ENCODE measurements around the gene GGCX.

GGCX gene

DNA sequence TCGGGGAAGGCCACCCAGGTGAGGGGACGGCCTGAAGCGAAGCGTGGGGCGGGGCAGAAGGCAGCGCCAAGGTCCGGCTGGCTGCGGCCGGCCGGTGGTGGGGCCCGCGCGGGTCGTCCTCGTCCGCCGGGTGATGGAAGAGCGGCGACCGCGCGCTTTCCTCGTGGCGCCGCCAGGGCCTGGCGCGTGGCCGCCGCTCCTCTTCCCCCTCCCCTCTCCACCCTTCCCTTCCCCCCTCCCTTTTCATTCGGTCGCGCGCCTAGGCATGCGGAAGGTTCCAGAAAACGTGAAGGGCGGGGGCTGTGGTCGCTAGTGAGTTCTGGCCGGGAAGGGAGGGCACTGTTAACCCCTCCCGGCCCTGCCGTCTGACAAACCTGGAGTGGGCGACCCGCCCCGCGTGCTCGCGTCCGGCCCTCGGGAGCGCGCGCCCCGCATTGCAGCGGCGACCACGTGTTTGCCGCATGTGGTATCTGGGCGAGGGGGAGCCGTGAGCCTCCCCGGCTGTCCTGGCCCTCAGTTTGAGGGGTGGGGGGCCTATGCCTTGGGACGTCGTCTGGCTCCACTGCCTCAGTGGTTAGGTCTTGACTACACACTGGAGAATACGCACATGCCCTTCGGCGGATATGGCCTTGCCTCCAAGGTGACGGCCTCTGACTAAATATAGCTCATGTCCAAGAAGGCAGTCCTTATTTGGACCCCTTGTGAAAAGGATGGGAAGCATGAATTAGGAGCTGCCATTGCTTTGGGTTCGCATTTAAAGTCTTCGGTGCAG lies 21.7 kb downstream of the GGCX start:
- no peak for DNase-seq

DNA sequence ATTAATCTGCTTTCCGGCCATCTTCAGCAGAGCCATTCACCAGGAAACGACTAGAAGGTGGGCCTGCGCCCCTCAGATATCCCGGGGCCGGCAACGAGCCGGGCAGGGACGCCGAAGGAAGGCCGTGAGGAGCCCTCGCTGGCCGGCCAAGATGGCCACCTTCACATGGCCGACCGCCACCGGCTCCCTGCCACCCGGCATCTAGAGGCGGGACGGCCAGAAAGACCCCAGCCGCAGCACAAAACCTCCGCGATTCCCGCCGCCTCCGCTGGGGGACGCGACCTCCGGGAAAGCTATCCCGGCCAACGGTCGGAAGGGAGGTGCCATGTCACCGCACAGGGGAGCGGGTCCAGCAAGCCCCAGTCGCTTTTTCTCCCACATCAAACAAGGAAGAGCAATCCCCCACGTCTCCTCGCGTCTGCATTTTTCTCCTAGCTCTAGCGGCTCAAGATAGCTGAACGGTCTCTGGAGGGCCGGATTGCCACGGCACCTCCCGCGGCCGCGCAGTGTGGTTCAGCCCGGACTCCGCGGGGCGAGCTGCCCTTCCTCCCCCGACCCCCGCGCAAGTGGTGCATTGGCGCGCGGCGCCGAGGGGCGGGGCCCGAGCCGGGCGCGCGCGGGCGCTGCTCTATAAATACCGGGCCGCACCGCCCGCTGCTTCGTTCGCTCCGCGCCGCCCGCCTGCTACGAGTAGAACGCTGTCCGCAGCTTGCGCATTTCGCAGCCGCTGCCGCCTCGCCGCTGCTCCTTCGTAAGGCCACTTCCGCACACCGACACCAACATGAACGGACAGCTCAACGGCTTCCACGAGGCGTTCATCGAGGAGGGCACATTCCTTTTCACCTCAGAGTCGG lies 22.6 kb downstream of the GGCX start, which contains the start of gene MAT2A:
Gene MAT2A, plus strand, starts transcription at position 662 of the 854 bp plus-strand sequence. Its CDS starts 120 bp downstream, at position 782.
- DNase-seq: peak; percentile 79

DNA sequence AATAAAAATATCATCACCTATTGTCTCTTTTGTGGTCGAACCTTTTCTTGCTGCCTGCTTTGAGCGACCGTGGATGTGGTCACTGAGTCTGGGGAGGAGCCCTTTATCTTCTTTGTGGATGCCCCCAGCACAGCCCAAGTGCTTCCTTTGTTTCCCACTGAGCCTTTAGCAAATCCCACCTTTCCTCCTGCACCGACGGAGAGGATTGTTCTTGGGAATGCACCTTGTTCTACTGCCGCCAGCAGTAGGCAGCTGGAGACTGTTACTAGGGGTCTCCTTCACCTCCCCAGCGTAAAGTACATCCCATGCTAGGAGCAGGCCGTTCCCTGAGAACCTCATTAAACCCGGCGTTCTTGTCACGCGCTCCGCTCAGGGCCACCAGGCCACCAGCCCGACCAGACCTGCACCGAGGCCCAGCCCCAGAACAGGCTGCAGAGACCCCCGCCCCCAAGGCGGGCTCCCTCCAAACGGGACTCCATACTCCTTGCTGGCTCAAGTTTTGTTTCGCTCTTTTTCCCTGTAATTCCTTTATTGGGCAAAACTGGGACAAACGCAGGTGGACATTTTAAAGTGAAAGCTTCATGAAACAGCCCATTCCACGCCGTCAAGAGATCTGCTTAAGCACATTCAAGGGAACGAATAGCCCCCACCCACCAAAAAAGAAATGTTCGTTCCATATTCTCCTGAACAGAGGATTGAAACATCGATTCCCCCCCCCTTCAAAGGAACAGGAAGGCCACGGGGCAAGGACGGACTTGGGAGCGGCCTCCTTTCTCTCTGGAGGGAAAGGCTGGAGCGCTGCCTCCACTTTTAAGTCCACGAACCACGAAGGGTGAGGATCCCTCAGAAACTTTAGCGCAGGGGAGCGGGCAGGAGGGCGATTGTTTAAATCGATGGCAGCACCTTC lies 23.4 kb downstream of the GGCX start:
- DNase-seq: peak; percentile 56

GRCh38 chr2:85536479-85536878 lies 24.8 kb downstream of the GGCX start:
- no peak for DNase-seq

DNA sequence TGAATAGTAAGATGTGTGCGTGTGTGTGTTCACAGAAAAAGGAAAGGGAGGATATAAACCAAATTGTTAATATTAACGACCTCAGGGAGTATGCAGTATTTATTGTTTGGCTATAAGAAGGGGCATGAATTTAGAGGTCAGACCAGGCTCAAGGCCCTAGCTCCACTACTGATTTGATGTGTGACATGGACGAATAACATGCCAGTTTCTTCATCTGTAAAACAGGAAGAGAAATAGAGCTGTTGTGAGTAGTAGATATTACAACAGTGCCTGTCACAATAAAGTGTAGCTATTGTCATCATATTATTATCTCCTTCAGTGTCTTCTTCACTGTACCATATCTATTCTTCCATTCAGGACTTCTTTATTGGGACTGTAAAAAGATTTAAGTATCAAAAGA lies 26.4 kb downstream of the GGCX start:
- DNase-seq: no peak

- no peak for DNase-seq
Observed at GRCh38 chr2:85534099-85534498, 27.2 kb downstream of the GGCX start.

- DNase-seq: no peak
Observed at GRCh38 chr2:85531589-85531988, 29.7 kb downstream of the GGCX start.

DNA sequence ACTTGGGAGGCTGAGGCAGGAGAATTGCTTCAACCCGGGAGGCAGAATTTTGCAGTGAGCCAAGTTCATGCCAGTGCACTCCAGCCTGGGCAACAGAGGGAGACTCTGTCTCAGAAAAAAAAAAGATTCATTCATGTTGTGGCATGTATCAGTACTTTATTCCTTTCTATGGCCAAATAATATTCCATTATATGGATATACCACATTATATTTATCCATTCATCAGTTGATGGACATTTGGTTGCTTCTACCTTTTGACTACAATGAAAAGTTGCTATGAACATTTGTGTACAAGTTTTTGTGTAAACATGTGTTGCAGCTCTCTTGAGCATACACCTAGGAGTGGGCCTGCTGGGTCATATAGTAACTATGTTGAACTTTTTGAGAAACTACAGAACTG lies 31.5 kb downstream of the GGCX start:
- DNase-seq: no peak

GRCh38 chr2:85528355-85528754 lies 32.9 kb downstream of the GGCX start:
- DNase-seq: no peak

DNA sequence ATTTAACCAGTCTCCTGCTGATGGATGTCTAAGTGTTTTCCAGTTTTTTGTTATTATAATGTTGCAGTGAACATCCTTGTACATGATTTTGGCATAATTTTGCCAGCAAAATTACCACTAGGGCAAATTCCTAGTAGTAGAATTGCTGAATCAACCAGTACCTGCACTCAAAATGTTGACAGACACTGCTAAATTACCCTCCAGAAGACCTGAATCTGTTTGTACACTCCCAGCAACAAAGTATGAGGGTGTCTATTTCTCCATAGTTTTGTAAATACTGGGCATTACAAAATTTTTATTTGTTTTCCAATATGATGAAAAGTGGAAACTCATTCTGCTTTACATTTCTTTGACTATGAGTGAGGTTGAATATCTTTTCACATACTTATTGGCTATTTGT lies 33.5 kb downstream of the GGCX start:
- no peak for DNase-seq

- DNase-seq: no peak
Observed at GRCh38 chr2:85525567-85525966, 35.7 kb downstream of the GGCX start.

DNA sequence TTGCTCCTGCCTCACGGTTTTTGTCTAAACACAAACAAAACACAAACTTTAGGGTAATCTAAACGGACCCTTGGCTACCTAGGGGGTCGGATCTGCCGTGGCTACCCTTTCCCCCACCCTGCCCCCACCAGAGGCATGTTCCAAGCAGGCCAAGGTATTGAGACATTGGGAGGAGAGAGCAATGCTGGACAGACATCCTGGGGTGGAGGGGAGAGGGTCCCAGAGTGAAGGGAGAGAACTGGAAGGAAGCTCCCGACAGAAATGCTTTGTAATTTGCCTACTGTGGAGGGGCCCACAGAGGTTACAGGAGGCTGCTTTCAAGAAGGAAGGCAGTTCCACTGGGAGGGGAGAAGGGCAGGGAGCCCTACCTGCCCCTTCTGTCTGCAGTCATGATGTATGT lies 36.3 kb downstream of the GGCX start:
- no peak for DNase-seq

DNA sequence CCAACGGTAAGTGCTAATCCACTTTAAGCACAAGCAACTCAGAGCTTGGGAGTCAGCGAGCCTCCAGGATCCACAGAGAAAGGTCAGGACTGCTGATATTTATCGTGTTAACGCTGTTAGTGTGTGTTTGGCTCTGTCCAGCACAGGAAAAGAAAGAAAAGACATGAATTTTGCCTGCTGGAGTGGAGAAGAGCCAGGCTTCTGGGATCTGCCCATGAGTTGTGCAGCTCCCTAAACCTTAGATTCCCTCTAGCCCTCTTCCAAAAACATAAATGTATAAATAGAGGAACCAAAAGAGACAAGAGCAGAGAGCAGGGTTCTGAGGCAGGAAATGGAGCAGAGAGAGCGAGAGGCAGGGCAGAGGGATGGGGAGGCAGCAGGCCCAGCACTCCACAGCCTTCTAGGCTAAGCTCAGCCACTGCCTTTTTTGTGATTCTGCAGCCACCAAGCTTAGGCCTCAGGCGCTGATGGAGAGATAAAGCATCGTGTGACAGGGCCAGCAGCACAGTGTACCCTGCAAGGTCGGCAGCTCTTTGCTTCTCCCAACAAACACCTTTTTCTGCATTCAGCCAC lies 36.9 kb downstream of the GGCX start:
- DNase-seq: no peak

DNA sequence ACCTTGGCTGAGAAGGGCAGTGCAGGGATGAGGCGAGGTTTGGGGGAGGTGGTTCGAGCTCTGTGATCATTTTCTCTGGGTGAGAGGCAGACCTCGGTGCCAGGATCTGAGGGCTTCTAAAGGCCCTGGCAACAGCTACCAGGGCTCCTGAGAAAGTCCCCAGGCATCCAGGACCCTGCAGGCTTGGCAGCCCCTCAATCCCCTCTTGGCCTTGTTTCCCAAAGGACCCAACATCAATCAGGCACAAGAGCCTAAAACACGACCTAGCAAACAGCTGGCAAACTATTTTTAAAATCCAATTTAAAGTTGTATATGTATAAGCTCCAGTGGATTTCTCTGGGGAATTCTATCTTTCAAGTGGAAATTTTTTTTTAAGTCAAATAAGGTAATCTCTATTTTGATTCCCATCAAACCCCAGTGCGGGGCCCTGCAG lies 37.4 kb downstream of the GGCX start:
- DNase-seq: no peak

DNA sequence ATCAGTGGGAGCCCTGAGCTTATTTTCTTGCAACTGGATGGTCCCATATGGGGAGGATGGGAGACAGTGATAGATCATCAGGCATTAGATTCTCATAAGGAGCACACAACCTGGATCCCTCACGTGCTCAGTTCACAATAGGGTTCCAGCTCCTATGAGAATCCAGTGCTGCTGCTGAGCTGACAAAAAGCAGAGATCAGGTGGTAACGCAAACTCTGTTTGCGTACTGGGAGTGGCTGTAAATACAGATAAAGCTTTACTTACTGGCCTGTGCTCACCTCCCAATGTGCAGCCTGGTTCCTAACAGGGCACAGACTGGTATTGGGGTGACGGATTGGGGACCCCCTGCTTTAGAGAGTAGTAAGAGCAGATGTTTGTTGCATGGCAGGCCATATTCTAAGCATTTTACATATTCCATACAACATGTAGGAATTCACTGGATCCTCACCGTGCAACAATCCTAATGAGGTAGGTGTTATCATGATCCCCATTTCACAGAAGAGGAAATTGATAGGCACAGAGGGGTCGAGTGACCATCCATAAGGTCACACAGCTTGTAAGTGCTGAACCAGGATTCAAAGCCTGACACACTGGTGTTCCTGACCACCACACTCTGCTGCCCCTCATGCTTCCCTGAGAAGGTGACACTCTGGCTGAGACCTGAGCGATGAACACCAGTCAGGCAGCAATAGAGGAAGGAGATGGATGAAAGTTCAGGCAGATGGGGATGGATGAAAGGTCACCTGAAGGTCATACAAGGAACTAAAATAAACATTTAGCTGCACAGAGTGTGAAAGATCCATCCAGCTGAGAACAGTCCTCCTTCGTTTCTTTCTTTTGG lies 38.0 kb downstream of the GGCX start:
- DNase-seq: no peak

- DNase-seq: no peak
Observed at GRCh38 chr2:85522090-85522647, 39.1 kb downstream of the GGCX start.

DNA sequence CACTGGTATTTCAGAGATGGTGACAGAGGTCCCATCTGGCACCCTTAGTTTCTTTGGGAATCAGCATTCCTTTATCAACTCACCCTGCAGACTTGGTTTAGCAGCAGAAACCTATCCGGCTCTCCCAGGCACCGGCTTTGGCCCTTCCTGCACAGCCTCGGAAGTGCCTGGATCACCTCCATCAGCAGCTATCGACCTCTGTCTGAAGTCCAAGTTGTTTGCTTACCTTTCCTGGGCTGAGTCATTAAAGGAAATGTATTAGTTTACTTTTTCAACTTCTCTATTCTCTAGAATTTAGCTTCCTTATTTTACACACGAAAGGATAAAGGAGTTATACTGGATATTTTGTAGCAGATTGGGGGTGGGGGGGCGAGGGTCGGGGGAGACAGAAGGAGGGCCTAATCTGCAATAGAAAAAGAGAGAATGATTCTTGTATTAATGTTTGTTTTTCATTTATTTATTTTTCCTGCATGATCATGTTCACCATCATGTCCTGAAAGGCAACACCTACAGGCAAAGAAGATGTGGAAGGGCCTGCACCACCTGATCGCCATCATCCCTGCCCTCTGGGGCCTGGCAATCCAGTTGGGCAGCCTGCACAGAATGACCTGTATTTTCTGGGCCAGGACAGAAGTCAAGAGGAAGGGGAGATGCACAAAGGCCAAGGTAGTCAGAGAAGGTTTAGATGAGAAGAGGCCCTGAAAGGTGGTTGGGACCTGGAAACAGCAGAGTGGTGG lies 44.5 kb downstream of the GGCX start:
- no peak for DNase-seq

DNA sequence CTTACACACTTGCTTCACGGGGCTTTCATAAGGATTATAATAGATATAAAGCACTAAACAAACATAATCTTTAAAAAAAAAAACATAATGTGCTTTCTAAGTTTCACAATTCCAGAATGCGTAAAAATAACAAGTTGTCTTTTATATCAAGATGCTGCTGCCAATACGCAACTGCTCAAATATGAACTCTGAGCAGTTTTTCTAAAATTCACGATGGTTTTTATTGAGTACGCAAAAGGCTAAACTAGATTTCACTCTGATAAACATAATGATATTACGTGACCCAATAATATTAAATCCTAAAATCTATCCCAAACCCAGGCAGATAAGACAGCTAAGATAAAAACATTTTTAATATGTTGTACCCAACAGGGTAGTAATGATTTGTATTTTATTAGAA lies 47.0 kb downstream of the GGCX start:
- DNase-seq: no peak

DNA sequence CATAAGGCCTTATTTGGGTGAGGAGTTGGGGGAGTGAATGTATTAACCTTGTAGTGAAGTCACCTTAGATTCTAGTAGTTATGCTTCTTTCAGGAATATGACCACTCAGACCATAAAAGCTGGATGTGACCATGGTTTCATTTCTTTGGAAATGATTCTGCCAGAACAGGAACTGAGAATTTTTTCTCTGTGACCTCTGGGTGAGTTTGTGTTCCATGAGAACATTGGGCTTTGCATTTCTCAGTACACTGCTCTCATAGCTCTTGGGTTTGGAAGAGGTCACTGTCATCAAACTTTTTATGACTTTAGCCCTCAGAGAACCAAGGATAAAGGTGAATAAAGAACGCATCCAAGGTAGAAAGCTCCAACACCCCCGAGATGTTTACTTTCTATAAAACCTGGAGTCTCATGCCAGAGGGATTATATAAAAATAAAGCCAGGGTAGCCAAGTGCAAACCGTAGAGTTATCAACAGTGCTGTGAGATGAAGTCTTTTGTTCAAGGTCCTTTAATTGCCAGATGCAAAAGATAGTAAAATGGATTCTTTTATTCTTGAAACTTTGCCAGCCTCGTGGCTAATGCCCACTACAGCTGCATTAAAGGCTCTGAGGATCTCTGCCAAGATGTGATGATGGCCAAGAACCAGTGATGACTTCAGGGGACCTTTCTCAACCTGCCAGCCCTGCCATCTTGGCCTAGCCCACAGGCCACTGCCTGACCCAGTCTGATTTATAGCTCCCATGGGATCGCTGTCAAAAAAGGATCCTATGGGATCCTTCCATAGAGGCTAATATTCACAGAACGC lies 50.1 kb downstream of the GGCX start:
- DNase-seq: no peak

DNA sequence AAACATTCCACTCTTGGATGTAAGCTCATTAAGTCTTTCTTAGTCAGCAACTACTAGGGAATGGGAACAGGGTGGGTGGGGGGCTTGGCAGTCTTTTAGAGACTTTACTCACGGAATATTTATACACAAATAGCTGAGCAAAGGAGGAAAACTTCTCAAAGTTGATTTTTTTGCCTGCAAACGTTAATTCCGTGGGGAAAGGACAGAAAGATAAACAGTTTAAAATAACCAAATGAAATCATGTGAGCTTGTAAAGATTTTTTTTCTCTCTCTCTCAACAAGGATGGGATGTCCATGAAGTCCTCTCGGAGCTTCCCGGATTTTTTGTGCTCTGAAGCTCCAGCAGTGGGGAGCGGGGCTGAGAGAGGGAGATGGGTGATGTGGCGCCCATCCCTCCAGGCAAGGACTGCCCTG lies 54.5 kb downstream of the GGCX start:
- no peak for DNase-seq
